Muscle of leg (tissue), 11 donors: ENCODE measurements around the gene ATP13A5. TPM values are rescaled to one million over a fixed set of nuclear protein-coding genes. Genes with fewer than 3 reads are reported as not detected.

Experiments used
- DNase-seq: peaks from one replicate; pipeline ENCODE4 v3.0.0; 2013
- H3K27ac ChIP-seq: one replicate; pipeline ENCODE4 v1.5.1; 2013; ENCODE audit warnings: mild to moderate bottlenecking, low read length, control low read depth
- H3K27me3 ChIP-seq: one replicate; pipeline ENCODE4 v1.6.1; 2013; ENCODE audit warnings: low read length; ENCODE audit not compliant: control insufficient read depth, insufficient read depth
- H3K36me3 ChIP-seq: one replicate; pipeline ENCODE4 v1.6.1; 2013; ENCODE audit warnings: low read length; ENCODE audit not compliant: control insufficient read depth, insufficient read depth
- H3K4me1 ChIP-seq: one replicate; pipeline ENCODE4 v1.6.1; 2013; ENCODE audit warnings: low read length; ENCODE audit not compliant: control insufficient read depth, insufficient read depth
- H3K4me3 ChIP-seq: one replicate; pipeline ENCODE4 v1.5.1; 2013; ENCODE audit warnings: low read length, control low read depth
- H3K9me3 ChIP-seq: replicated peaks from 2 replicates; pipeline ENCODE4 v1.6.1; 2013; ENCODE audit warnings: low read depth, low read length; ENCODE audit not compliant: control insufficient read depth
- WGBS: methylation state at CpG from one replicate; pipeline ENCODE4 v1.1.5; 2013; ENCODE audit warnings: missing lambda C conversion rate; ENCODE audit not compliant: insufficient coverage; 5-methylcytosine and 5-hydroxymethylcytosine counted together
- polyA plus RNA-seq, 8 donors: library from polyadenylated mRNA; unstranded; fragments of 120-200 nt; gene quantifications; one replicate each; pipeline versions ENCODE4 v1.2.1 to v1.2.3, GENCODE V29; 2013; ENCODE audit warnings: inconsistent platforms in 1 of 8, low replicate concordance in 1 of 8; ENCODE audit not compliant: insufficient read length in 8 of 8, insufficient read depth in 1 of 8
- total RNA-seq: library from RNA; stranded (reverse); fragments of 120-200 nt; gene quantifications from one replicate; pipeline ENCODE4 v1.2.4, GENCODE V29; 2013

Gene ATP13A5
- total and polyA plus RNA-seq, 9 donors: 0.09 to 1.3 (median 0.44) TPM

GRCh38 chr3:193388361-193388760 is 9.8 kb upstream of the ATP13A5 start:
- no CpG with 5 or more reads among the region's 6 CpGs for WGBS
- no peak for DNase-seq
- Histone ChIP-seq H3K27me3 (no peaks in the 10 kb centered on the region), H3K4me1 (no peaks in the 10 kb centered on the region), H3K4me3 (no peak overlapping the region), H3K27ac (no peak overlapping the region), H3K9me3 (no peaks in the 10 kb centered on the region), H3K36me3 (no peaks in the 10 kb centered on the region)

- no CpG with 5 or more reads among the region's 2 CpGs for WGBS
- no peak overlapping the region for H3K4me3 ChIP-seq
- H3K4me1 ChIP-seq: no peaks in the 10 kb centered on the region
- H3K36me3 ChIP-seq: no peaks in the 10 kb centered on the region
- no peaks in the 10 kb centered on the region for H3K9me3 ChIP-seq
- DNase-seq: no peak
- H3K27me3 ChIP-seq: no peaks in the 10 kb centered on the region
- H3K27ac ChIP-seq: no peak overlapping the region
Measured at GRCh38 chr3:193387596-193387995, 9.0 kb upstream of the ATP13A5 start.

GRCh38 chr3:193377591-193377990 is 962 bp downstream of the ATP13A5 start:
- Histone ChIP-seq H3K27ac (no peak overlapping the region), H3K4me3 (no peak overlapping the region), H3K36me3 (no peaks in the 10 kb centered on the region), H3K4me1 (no peaks in the 10 kb centered on the region), H3K9me3 (no peaks in the 10 kb centered on the region), H3K27me3 (no peaks in the 10 kb centered on the region)
- no CpG with 5 or more reads among the region's 2 CpGs for WGBS
- DNase-seq: no peak

GRCh38 chr3:193375614-193376013 is 2.9 kb downstream of the ATP13A5 start:
- Histone ChIP-seq H3K4me1 (no peaks in the 10 kb centered on the region), H3K4me3 (no peak overlapping the region), H3K9me3 (no peaks in the 10 kb centered on the region), H3K27me3 (no peaks in the 10 kb centered on the region), H3K27ac (no peak overlapping the region), H3K36me3 (no peaks in the 10 kb centered on the region)
- no peak for DNase-seq
- WGBS: 90% methylated on average over 5 of the region's 8 CpGs

- Histone ChIP-seq H3K4me3 (no peak overlapping the region), H3K27ac (no peak overlapping the region), H3K27me3 (no peaks in the 10 kb centered on the region), H3K9me3 (no peaks in the 10 kb centered on the region), H3K4me1 (no peaks in the 10 kb centered on the region), H3K36me3 (no peaks in the 10 kb centered on the region)
- DNase-seq: no peak
Measured at GRCh38 chr3:193372783-193373182, 5.8 kb downstream of the ATP13A5 start.

GRCh38 chr3:193367868-193368267 is 10.7 kb downstream of the ATP13A5 start:
- WGBS: no CpG with 5 or more reads among the region's 1 CpG
- Histone ChIP-seq H3K36me3 (no peaks in the 10 kb centered on the region), H3K27ac (no peak overlapping the region)

GRCh38 chr3:193357291-193357690 is 21.3 kb downstream of the ATP13A5 start:
- Histone ChIP-seq H3K9me3 (no peaks in the 10 kb centered on the region), H3K4me1 (no peaks in the 10 kb centered on the region), H3K4me3 (no peak overlapping the region), H3K27ac (no peak overlapping the region), H3K36me3 (no peaks in the 10 kb centered on the region), H3K27me3 (no peaks in the 10 kb centered on the region)
- WGBS: 76% methylated on average over 2 of the region's 3 CpGs
- no peak for DNase-seq

More at GRCh38 chr3:193367868-193368267, 10.7 kb downstream of the ATP13A5 start:
- Histone ChIP-seq H3K4me3 (no peak overlapping the region), H3K27me3 (no peaks in the 10 kb centered on the region), H3K9me3 (no peaks in the 10 kb centered on the region), H3K4me1 (no peaks in the 10 kb centered on the region)
- no peak for DNase-seq

- WGBS: no CpG with 5 or more reads among the region's 5 CpGs
- no peak overlapping the region for H3K4me3 ChIP-seq
- H3K4me1 ChIP-seq: no peaks in the 10 kb centered on the region
- no peaks in the 10 kb centered on the region for H3K36me3 ChIP-seq
- H3K27me3 ChIP-seq: no peaks in the 10 kb centered on the region
- H3K27ac ChIP-seq: no peak overlapping the region
- DNase-seq: no peak
- H3K9me3 ChIP-seq: no peaks in the 10 kb centered on the region
Measured at GRCh38 chr3:193354423-193354822, 24.1 kb downstream of the ATP13A5 start.

- no peaks in the 10 kb centered on the region for H3K9me3 ChIP-seq
- DNase-seq: no peak
- no peaks in the 10 kb centered on the region for H3K36me3 ChIP-seq
- no peak overlapping the region for H3K4me3 ChIP-seq
- H3K4me1 ChIP-seq: no peaks in the 10 kb centered on the region
- no peak overlapping the region for H3K27ac ChIP-seq
- H3K27me3 ChIP-seq: no peaks in the 10 kb centered on the region
- 100% methylated on average over 1 of the region's 2 CpGs for WGBS
Measured at GRCh38 chr3:193350744-193351143, 27.8 kb downstream of the ATP13A5 start.

- no peaks in the 10 kb centered on the region for H3K36me3 ChIP-seq
- DNase-seq: no peak
- no peak overlapping the region for H3K4me3 ChIP-seq
- no peaks in the 10 kb centered on the region for H3K9me3 ChIP-seq
- no peaks in the 10 kb centered on the region for H3K27me3 ChIP-seq
- no peak overlapping the region for H3K27ac ChIP-seq
- no CpG with 5 or more reads among the region's 3 CpGs for WGBS
- H3K4me1 ChIP-seq: no peaks in the 10 kb centered on the region
Measured at GRCh38 chr3:193348686-193349085, 29.9 kb downstream of the ATP13A5 start.
